NCI-H2171 (cell line): ENCODE data around the gene RAB6C.
A peak's percentile ranks its signal among the peaks of the same experiment; 100 is the strongest.
"Not testable (repeated sequence)": the region's sequence is repeated elsewhere in the genome, so short reads cannot be mapped to it uniquely, and the experiment has no call there.

ENCODE experiments used
- DNase-seq: peaks from one replicate; lab custom pipeline; 2025; lab: John Stamatoyannopoulos, UW

The RAB6C gene

GRCh38 chr2:129996657-129997237 is 17.3 kb downstream of the RAB6C start:
- not testable (repeated sequence) for DNase-seq

GRCh38 chr2:129998771-129999170 is 19.3 kb downstream of the RAB6C start:
- not testable (repeated sequence) for DNase-seq

- peak; percentile 6 for DNase-seq
These were observed 26.4 kb downstream of the RAB6C start for GRCh38 chr2:130005862-130006261.

GRCh38 chr2:130016701-130017100 is 37.2 kb downstream of the RAB6C start:
- DNase-seq = not testable (repeated sequence)

- DNase-seq = no peak
These were observed 39.9 kb downstream of the RAB6C start for GRCh38 chr2:130019402-130019801.

GRCh38 chr2:130020069-130020468 is 40.6 kb downstream of the RAB6C start:
- DNase-seq = not testable (repeated sequence)

GRCh38 chr2:130025931-130026330 is 46.5 kb downstream of the RAB6C start:
- DNase-seq = not testable (repeated sequence)
